H7 (cell line): ENCODE measurements around the gene MYMK. TPM values are rescaled to one million over a fixed set of nuclear protein-coding genes. Genes with fewer than 3 reads are reported as not detected.

Experiments used
- DNase-seq: peaks from one replicate; pipeline ENCODE4 v3.0.0; 2012
- H3K27me3 ChIP-seq: 2 replicates; pipeline ENCODE4 v1.6.0; 2011; ENCODE audit warnings: mild to moderate bottlenecking, low read length; ENCODE audit not compliant: control insufficient read depth, insufficient read depth
- H3K36me3 ChIP-seq: replicated peaks from 2 replicates; pipeline ENCODE4 v1.5.1; 2011; ENCODE audit warnings: low read length; ENCODE audit not compliant: control insufficient read depth, insufficient read depth
- H3K4me3 ChIP-seq: 2 replicates; pipeline ENCODE4 v1.5.1; 2011; ENCODE audit warnings: low read depth, mild to moderate bottlenecking, control low read depth, low read length, moderate library complexity; ENCODE audit not compliant: insufficient read depth
- total RNA-seq: library from RNA; depleted of rRNA; stranded (reverse); fragments of >200 nt; shearing (Covaris generic); gene quantifications from 2 replicates; pipeline ENCODE4 v1.2.3, GENCODE V29; 2014

The MYMK gene
- total RNA-seq, 1 experiment from 2014 or later: not detected

DNA sequence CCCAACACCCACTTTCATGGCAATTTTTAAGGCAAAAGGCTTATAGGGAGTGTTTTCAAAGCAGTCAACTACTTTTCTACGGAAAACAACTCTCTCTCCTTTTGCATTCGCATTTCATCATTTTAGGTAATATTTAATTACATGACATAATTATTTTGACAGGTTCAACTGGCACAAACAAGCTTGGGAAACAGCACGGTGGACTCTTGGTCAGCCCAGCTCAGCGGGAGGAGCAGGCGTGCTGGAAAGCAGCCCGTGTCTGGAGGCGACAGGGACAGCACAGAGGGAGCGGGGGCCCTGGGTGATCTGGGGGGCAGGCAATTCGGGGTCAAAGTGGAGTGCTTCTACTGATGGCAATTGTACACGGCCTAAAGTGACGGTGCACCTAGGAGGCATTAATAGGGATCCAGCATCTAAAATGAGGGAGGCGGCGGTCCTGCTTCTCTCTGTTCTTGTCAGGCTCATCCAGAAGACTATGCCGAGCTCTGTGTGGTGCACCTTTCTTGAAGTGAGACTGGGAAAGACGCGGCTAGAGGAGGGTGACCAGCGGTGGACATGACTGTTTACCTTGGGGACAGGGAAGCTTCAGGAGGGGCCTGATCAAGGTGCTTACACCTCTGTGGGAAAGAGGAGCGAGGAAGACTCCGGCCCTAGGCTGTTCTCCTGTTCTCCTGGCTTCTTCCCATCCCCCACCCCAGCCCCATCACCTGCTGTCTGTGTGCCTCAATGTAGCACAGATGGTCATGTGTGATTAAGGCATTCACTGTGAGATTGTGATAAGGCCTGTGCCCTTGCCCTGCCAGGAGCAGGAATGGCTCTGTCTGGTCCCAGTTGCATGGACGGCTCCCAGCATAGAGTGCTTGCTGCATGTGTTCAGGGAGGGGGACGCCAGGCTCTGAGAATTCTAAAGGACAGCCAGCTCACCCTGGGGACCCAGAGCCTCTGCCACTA, 3.4 kb downstream of the MYMK start:
- Histone ChIP-seq H3K4me3 (no peak overlapping the region), H3K36me3 (no peaks in the 10 kb centered on the region), H3K27me3 (no peaks in the 10 kb centered on the region)
- no peak for DNase-seq

DNA sequence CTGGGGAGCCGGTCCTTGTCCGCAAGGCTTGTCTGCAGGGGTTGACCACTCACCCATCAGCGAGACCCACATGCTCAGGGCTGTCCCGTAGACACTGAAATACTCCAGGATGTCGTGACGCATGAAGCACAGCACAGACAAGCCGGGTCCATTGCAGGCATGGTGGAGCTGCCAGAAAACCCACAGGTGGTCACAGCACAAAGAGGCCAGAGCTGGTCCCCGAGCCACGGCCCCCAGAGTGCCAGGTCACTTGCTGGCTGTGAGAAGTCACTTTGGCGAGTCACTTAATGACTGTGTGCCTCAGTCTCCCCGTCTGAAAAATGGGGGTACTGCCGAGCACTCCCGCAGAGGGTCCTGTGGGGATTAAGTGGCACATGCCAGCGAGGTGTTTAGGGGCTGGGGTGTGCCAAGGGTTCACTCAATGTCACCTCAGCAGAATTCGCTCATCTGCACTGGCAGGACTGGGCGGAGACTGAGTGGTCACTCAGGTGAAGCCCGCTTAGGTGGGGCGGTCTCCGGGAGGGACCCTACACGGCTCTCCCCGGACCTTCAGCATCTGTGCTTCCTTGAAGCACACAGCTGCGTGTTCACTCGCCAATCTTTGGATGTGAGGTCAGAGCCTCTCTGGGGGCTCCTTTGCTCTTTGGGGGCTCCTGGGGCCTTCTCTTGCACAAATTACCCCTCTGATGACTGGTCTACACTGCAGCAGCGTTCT, 4.5 kb downstream of the MYMK start:
- Histone ChIP-seq H3K36me3 (no peaks in the 10 kb centered on the region), H3K27me3 (no peaks in the 10 kb centered on the region), H3K4me3 (no peak overlapping the region)
- no peak for DNase-seq

DNA sequence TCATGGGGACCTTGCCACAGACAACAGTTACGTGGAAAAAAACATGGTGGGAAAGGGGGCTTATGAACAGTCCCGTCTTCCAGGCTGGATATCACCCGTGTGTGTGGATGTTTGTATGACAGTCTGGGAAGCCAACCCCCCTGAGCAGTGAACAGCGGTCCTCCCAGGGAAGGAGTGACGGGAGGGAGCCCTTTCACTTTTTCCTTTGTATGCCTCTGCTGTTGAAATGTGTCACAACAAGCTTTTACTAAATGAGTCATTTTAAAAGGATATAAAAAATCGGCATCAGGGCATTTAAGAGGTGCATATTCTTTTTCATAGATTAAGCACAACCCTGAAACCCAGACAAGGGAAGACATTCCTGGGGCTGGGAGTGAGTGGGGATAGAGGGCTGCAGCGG, 5.1 kb downstream of the MYMK start:
- DNase-seq: no peak
- no peaks in the 10 kb centered on the region for H3K36me3 ChIP-seq
- no peak overlapping the region for H3K4me3 ChIP-seq
- H3K27me3 ChIP-seq: no peaks in the 10 kb centered on the region

DNA sequence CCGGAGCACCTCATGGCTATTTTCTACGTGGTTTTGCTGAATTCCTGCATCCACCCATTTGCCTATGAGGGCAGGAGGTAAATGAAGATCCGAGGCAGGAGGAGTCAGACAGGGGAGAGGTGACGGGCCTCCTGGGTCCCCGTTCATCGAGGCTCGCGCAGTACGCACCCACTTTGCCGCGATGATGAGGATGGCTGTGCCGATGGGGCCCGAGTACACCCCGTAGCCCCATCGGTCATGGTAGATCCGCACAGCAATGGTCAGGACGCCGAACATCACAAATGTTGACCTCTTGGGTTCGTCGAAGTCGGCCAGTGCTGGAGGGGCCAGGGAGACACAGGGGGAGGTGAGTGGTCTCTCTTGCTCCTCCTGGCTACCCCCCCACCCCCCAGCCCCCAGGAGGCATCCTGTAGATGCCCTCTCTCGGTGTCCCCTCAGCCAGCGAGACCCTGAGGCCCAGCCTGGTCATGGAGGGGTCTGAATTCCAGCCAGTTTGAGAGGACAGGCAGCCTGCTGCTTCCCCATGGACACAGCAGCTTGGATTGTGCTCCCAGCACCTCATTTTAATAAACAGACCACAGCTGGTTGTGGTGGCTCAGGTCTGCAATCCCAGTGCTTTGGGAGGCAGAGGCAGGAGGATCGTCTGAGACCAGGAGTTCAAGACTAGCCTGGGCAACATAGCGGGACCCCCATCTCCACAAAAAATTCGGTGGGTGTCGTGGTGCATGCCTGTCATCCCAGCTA, 5.9 kb downstream of the MYMK start:
- Histone ChIP-seq H3K4me3 (no peak overlapping the region), H3K36me3 (no peaks in the 10 kb centered on the region), H3K27me3 (no peaks in the 10 kb centered on the region)
- DNase-seq: no peak

DNA sequence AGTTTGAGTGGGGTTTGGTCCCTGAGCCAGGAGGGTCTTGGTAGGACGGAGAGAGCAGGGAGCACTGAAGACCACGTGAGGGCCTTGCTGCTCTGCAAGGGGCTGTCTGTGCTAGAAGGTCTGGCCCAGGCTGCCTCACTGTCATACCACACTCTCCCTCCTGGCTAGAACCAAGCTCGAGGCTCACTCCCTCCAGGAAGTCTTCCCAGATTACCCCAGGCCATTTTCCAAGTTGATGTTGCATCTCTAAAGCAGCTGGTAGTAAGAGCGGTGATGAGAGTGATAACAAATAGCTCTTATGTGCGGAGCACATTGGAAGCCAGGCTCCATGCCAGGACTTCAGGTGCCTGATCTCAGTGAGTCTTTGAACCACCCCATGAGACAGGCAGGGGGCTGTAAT, 6.6 kb downstream of the MYMK start:
- DNase-seq: no peak
- H3K4me3 ChIP-seq: no peak overlapping the region
- H3K36me3 ChIP-seq: no peaks in the 10 kb centered on the region
- H3K27me3 ChIP-seq: no peaks in the 10 kb centered on the region

DNA sequence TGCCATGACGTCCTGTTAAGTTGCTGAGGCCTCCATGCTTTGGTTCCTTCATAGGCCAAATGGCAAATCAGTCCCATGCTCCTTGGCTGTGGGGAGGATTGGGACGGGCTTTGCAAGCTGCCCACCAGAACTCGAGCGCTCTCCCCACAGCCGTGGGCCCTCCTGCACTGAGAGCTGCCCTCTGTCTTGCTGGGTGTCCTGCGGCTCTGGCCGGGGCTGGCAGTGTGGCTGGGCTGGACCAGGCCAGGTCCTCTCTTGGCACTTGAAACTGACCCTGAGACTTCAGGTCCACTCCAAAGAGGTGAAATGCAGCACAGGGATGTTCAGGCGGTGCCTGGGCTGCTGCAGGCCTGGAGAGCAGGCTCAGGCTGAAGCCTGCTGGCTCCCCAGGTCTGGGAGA, 7.0 kb downstream of the MYMK start:
- DNase-seq: no peak
- H3K4me3 ChIP-seq: no peak overlapping the region
- H3K36me3 ChIP-seq: no peaks in the 10 kb centered on the region
- no peaks in the 10 kb centered on the region for H3K27me3 ChIP-seq

DNA sequence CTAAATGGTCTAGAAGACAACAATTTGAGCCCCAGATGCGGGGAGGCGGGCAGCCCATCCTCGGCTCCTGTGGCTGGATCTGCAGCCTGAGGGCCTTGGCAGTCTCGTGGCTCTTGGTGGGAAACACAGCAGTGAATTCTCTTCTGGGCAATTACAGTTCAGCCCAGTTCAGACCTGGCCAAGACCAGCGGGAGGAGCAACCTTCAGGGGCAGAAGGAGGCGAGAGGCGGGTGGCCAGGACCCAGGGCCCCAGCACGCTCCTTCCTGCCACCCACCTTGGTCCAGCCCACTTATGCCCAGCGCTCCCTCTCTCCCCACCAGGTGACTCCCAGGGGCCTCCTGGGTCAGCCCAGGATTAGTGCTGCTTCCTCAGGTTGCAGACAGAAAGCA, 7.8 kb downstream of the MYMK start:
- no peak for DNase-seq
- Histone ChIP-seq H3K27me3 (no peaks in the 10 kb centered on the region), H3K4me3 (no peak overlapping the region), H3K36me3 (no peaks in the 10 kb centered on the region)

DNA sequence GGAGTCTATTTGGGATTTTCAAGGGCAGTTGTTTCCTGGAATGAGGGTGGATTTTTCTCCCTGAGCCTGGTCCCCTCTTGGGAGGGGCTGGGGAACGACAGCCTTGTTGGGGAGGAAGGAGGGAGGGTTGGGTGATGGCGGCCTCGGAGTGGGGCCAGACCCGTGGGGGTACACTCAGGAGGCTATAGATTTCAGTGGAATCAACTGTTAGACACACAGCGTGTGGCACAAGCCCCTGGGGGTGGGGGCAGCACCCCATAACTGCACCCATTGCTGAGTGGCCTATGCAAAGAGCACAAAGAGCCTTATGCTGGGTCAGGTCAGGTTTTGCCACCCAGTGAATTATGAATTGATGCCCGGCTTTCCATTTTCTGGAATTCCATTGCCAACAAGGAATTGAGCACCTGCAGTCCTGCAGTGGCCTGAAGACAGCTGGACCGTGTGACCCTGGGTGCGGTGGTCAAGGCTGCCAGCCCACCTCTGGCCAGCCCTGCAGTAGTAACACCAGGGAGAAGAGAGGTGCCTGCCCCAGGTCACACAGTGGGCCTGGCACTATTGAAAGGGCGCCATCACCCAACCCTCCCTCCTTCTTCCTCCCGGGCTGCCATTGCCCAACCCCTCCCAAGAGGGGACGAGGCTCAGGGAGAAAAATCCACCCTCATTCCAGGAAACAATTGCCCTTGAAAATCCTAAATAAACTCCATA, 8.4 kb downstream of the MYMK start:
- H3K4me3 ChIP-seq: no peak overlapping the region
- DNase-seq: no peak
- no peaks in the 10 kb centered on the region for H3K27me3 ChIP-seq
- H3K36me3 ChIP-seq: no peaks in the 10 kb centered on the region

DNA sequence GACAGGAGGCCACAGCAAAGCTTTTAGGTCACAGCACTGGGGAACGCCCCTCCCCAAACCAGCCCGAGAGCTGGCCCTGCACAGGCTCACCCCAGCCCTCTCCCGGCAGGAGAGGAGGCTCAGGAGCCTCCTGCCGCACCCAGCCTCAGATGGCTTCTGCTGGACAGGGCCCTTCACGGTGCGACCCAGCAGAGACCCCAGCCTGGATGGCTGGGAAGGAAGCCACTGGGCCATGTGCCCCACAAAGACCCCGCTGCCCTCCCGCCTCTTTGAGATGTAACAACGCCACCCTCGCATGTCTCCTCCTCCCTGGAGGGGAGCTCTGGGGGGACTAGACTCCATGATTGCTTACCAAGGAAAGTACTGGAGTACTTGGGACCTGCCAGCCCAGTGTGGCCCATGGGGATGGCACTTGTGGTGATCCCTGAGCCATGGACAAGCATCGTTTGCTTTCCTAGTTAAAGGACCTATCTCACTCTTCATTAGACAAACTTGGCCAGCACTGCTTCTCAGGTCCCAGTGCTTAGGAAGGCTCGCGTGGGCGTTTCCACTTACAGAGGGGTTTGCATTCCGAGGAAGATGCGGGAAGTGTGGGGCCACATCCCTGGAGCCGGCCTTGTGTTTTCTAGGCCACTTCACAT, 9.0 kb downstream of the MYMK start:
- Histone ChIP-seq H3K36me3 (no peaks in the 10 kb centered on the region), H3K4me3 (no peak overlapping the region), H3K27me3 (no peaks in the 10 kb centered on the region)
- no peak for DNase-seq

DNA sequence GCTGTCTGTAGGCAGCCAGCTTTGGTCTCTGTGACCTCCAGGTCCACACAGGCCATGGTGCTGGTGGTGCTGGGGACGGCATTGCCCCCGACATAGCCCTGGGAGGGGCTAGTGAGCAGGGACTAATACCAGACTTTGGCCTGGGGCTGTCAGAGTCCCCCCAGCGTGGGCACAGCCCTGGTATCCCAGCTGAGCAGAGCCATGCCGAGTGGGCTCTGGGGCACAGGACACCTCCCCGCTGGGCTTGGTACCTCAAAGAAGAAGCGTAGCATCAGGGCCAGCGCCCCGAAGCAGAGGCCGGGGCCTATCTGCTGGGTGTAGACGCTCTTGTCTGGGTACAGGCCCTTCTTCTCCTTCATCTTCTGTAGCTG, 9.5 kb downstream of the MYMK start:
- Histone ChIP-seq H3K4me3 (no peak overlapping the region), H3K27me3 (no peaks in the 10 kb centered on the region), H3K36me3 (no peaks in the 10 kb centered on the region)
- no peak for DNase-seq

DNA sequence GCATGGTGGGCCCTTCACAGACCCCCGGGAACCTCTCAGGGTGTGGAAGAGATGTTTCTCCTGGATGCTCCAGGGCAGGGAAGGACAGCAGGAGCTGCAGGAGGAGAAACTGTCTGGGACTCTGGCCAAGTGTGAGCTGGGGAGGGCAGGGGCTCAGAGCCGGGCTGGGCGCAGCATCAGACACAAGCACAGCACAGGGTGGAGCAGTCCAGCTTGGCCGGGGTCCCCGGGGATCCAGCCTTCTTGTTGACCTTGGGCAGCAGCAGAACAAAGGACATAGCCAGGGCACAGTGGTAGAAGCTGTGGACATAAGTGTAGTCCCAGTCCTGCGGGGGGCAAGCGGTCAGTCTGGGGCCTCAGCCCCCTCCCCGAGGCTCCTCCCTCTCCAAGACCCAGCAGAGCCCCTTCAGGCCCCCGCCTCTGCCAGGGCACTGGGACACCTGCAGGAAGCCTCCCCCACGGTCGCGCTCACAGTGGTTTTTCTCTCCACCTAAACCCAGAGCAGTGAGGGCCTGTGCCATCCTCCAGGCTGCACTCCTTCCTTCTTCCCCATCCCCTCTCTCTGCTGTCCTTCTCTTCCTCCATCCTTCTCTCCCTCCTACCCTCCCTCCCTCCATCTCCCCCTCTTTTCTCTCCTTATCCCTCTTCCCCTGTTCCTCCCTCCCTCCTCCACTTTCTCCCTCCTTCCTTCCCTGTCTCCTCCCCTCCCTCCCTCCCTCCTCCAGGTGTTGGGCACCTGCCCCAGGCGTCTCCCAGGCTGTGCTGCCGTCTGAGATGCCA, 10.1 kb downstream of the MYMK start:
- Histone ChIP-seq H3K36me3 (no peaks in the 10 kb centered on the region), H3K27me3 (no peaks in the 10 kb centered on the region), H3K4me3 (no peak overlapping the region)
- DNase-seq: no peak

DNA sequence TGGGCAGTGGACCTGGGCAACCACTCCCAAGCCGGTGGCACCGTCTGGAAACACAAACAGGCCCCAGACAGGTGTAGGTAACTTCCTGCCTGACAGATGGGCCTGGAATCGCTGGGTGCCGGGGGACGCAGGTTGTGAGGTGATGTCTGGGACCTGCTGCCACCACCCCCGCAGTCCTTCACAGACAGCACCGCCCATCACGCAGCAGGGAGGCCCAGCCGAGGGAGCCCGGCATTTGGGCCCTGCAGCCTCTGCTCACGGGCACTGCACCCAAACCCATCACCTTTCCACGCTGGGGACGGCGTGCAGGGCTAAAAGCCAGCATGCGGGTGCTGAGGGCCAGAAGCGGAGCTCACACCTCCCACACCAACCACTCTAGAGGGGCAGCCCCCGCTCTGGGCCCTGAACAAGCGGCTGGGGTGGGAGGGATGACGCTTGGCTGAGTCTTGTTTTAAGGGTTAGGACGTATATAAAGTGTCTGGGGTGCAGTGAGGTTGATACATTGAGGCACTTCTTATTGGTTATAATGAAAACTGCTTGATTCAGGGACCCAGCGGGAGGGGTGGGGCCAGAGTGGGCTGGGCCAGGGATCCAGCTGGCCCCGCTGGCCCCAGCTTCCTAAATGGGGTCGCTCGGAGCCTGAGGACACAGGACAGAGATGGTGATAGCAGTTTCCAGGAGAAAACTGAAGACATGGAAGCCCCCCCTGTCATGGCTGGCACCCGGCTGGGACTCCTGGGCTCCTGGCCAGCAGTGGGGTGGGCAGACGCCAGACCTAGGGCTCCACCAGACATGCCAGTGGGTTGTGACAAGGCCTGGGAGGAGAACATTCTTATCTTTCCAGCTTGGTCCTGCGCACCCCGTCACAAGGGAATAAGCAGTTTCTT, 11.3 kb downstream of the MYMK start:
- DNase-seq: no peak
- no peak overlapping the region for H3K4me3 ChIP-seq
- H3K27me3 ChIP-seq: no peaks in the 10 kb centered on the region
- H3K36me3 ChIP-seq: no peaks in the 10 kb centered on the region
